Measurements from ENCODE around the gene GLRX5. TPM values are rescaled to one million over a fixed set of nuclear protein-coding genes. Genes with fewer than 3 reads are reported as not detected.
A peak's percentile ranks its signal among the peaks of the same experiment; 100 is the strongest.

Gene GLRX5
- total and polyA plus RNA-seq, 2 experiments from 2014 or later = 50.2 to 181 TPM

GRCh38 chr14:95496111-95496681 lies 38.7 kb upstream of the GLRX5 start:
- Histone ChIP-seq H3K4me3 (no peak overlapping the region), H3K27me3 (no peaks in the 10 kb centered on the region), H3K36me3 (no peaks in the 10 kb centered on the region), H3K4me1 (ENCODE audit: low read depth) (peaks cover 31% of the 10 kb centered on the region), H3K9me3 (ENCODE audit: low read depth) (no peaks in the 10 kb centered on the region), H3K27ac (peak overlapping the region; percentile 61)
- DNase-seq (ENCODE audit: low read depth in 1 of 2, low spot score in 1 of 2) = peak; percentile 29 to 65
- no peak for TF ChIP-seq CTCF (IDR thresholded peaks at IDR 0.05; ENCODE audit: low read depth, low read length)

GRCh38 chr14:95496690-95497259 lies 38.1 kb upstream of the GLRX5 start:
- TF ChIP-seq CTCF (IDR thresholded peaks at IDR 0.05; ENCODE audit: low read depth, low read length) = no peak
- DNase-seq (ENCODE audit: low read depth in 1 of 2, low spot score in 1 of 2) = peak in 1 of 2 donors; percentile 72
- Histone ChIP-seq H3K9me3 (ENCODE audit: low read depth) (no peaks in the 10 kb centered on the region), H3K36me3 (no peaks in the 10 kb centered on the region), H3K27ac (peak overlapping the region; percentile 58), H3K4me1 (ENCODE audit: low read depth) (peaks cover 31% of the 10 kb centered on the region), H3K4me3 (no peak overlapping the region), H3K27me3 (no peaks in the 10 kb centered on the region)

- peaks cover 31% of the 10 kb centered on the region for H3K4me1 ChIP-seq (ENCODE audit: low read depth)
- no peak for TF ChIP-seq CTCF (IDR thresholded peaks at IDR 0.05; ENCODE audit: low read depth, low read length)
- H3K9me3 ChIP-seq (ENCODE audit: low read depth) = no peaks in the 10 kb centered on the region
These were observed 37.3 kb upstream of the GLRX5 start for GRCh38 chr14:95497561-95498011.

GRCh38 chr14:95498622-95499353 lies 36.1 kb upstream of the GLRX5 start:
- Histone ChIP-seq H3K4me3 (no peak overlapping the region), H3K4me1 (ENCODE audit: low read depth) (peaks cover 31% of the 10 kb centered on the region), H3K27ac (no peak overlapping the region), H3K36me3 (no peaks in the 10 kb centered on the region), H3K9me3 (ENCODE audit: low read depth) (no peaks in the 10 kb centered on the region), H3K27me3 (no peaks in the 10 kb centered on the region)
- peak in 1 of 2 donors; percentile 31 for DNase-seq (ENCODE audit: low read depth in 1 of 2, low spot score in 1 of 2)
- no peak for TF ChIP-seq CTCF (IDR thresholded peaks at IDR 0.05; ENCODE audit: low read depth, low read length)

More at GRCh38 chr14:95497561-95498011, 37.3 kb upstream of the GLRX5 start:
- H3K4me3 ChIP-seq = no peak overlapping the region
- peak overlapping the region; percentile 58 for H3K27ac ChIP-seq
- no peaks in the 10 kb centered on the region for H3K27me3 ChIP-seq
- H3K36me3 ChIP-seq = no peaks in the 10 kb centered on the region
- peak in 1 of 2 donors; percentile 53 for DNase-seq (ENCODE audit: low read depth in 1 of 2, low spot score in 1 of 2)

GRCh38 chr14:95499354-95499750 lies 35.5 kb upstream of the GLRX5 start:
- Histone ChIP-seq H3K36me3 (no peaks in the 10 kb centered on the region), H3K27ac (no peak overlapping the region), H3K4me1 (ENCODE audit: low read depth) (peaks cover 31% of the 10 kb centered on the region), H3K9me3 (ENCODE audit: low read depth) (no peaks in the 10 kb centered on the region), H3K4me3 (no peak overlapping the region), H3K27me3 (no peaks in the 10 kb centered on the region)
- DNase-seq (ENCODE audit: low read depth in 1 of 2, low spot score in 1 of 2) = no peak
- TF ChIP-seq CTCF (IDR thresholded peaks at IDR 0.05; ENCODE audit: low read depth, low read length) = no peak
